Measurements from ENCODE around the gene CFLAR. TPM values are rescaled to one million over a fixed set of nuclear protein-coding genes. Genes with fewer than 3 reads are reported as not detected.

The CFLAR gene
- total and polyA plus RNA-seq, 2 of the 13 experiments (the other 11 are each of a cell fraction or from before 2014, with no cell fraction given), result 43.8 to 92.1 TPM

DNA sequence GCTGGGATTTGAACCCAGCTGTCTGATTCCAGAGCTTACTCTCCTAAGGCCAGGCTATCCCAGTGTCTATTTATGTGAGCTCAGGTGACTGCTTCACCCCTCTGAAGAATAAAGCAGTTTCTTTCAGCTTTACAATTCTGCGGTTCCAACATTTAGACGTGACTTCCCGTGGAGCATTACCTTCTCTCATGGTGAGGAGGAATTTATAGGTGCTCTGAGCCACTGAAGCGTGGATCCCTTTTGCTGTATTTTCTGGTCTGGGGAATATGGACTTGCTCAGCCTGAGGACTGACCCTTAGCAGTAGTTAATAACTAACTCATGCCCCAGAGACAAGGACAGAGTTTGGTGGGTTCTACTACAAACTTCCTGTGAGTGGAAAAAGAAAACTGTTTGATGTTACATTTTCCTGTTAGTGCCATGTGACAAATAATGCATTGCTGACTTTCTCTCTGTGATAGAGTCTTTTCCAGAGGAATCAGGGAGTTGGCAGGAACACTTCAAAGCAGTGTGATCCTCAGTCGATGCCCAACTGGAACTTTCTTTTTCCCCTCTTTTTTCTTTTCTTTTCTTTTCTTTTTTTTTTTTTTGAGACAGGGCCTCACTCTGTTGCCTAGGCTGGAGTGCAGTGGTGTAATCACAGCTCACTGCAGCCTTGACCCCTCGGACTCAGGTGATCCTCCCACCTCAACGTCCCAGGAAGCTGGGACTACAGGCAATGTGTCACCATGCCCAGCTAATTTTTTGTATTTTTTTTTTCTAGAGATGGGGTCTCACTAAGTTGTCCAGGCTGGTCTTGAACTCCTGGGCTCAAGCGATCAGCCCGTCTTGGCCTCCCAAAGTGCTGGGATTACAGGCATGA lies 88.9 kb downstream of the CFLAR start (continued):
- TF ChIP-seq NFAT5 (CRISPR knock-in tag; IDR thresholded peaks at IDR 0.05) (no peak), ISX (CRISPR knock-in tag; conservative IDR thresholded peaks at IDR 0.05) (no peak), ZFP36L1 (CRISPR knock-in tag; IDR thresholded peaks at IDR 0.05) (peak; percentile 86; the same call in 1 of the 2 replicates), ZNF460 (CRISPR knock-in tag; IDR thresholded peaks at IDR 0.05; ENCODE audit: borderline replicate concordance) (no peak; the same call in 1 of the 2 replicates), ZSCAN22 (CRISPR knock-in tag; IDR thresholded peaks at IDR 0.05) (no peak), NFE2L2 (IDR thresholded peaks at IDR 0.05; ENCODE audit: low read length) (no peak), PAF1 (CRISPR knock-in tag; IDR thresholded peaks at IDR 0.05) (no peak), XBP1 (CRISPR knock-in tag; IDR thresholded peaks at IDR 0.05) (no peak), ARNT2 (CRISPR knock-in tag; IDR thresholded peaks at IDR 0.05; ENCODE audit: low read depth) (0 out of 2 replicates have a peak, but pooled peaks have one; percentile 22), MIER3 (CRISPR knock-in tag; IDR thresholded peaks at IDR 0.05; ENCODE audit: borderline replicate concordance) (no peak; the same call in 1 of the 2 replicates), CHCHD3 (CRISPR knock-in tag; IDR thresholded peaks at IDR 0.05) (no peak), RNF2 (conservative IDR thresholded peaks at IDR 0.05; ENCODE audit: low read depth) (no peak), ZNF792 (CRISPR knock-in tag; IDR thresholded peaks at IDR 0.05) (peak; percentile 24; the same call in 1 of the 2 replicates)
- TF ChIP-seq, protein P1, sequence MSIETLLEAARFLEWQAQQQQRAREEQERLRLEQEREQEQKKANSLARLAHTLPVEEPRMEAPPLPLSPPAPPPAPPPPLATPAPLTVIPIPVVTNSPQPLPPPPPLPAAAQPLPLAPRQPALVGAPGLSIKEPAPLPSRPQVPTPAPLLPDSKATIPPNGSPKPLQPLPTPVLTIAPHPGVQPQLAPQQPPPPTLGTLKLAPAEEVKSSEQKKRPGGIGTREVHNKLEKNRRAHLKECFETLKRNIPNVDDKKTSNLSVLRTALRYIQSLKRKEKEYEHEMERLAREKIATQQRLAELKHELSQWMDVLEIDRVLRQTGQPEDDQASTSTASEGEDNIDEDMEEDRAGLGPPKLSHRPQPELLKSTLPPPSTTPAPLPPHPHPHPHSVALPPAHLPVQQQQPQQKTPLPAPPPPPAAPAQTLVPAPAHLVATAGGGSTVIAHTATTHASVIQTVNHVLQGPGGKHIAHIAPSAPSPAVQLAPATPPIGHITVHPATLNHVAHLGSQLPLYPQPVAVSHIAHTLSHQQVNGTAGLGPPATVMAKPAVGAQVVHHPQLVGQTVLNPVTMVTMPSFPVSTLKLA (IDR thresholded peaks at IDR 0.05), result peak; percentile 60
- TF ChIP-seq, protein P2, sequence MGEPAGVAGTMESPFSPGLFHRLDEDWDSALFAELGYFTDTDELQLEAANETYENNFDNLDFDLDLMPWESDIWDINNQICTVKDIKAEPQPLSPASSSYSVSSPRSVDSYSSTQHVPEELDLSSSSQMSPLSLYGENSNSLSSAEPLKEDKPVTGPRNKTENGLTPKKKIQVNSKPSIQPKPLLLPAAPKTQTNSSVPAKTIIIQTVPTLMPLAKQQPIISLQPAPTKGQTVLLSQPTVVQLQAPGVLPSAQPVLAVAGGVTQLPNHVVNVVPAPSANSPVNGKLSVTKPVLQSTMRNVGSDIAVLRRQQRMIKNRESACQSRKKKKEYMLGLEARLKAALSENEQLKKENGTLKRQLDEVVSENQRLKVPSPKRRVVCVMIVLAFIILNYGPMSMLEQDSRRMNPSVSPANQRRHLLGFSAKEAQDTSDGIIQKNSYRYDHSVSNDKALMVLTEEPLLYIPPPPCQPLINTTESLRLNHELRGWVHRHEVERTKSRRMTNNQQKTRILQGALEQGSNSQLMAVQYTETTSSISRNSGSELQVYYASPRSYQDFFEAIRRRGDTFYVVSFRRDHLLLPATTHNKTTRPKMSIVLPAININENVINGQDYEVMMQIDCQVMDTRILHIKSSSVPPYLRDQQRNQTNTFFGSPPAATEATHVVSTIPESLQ (CRISPR knock-in tag; conservative IDR thresholded peaks at IDR 0.05), result no peak
- TF ChIP-seq, protein P3, sequence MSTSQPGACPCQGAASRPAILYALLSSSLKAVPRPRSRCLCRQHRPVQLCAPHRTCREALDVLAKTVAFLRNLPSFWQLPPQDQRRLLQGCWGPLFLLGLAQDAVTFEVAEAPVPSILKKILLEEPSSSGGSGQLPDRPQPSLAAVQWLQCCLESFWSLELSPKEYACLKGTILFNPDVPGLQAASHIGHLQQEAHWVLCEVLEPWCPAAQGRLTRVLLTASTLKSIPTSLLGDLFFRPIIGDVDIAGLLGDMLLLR (CRISPR knock-in tag; IDR thresholded peaks at IDR 0.05), result no peak
- TF ChIP-seq, protein P4, sequence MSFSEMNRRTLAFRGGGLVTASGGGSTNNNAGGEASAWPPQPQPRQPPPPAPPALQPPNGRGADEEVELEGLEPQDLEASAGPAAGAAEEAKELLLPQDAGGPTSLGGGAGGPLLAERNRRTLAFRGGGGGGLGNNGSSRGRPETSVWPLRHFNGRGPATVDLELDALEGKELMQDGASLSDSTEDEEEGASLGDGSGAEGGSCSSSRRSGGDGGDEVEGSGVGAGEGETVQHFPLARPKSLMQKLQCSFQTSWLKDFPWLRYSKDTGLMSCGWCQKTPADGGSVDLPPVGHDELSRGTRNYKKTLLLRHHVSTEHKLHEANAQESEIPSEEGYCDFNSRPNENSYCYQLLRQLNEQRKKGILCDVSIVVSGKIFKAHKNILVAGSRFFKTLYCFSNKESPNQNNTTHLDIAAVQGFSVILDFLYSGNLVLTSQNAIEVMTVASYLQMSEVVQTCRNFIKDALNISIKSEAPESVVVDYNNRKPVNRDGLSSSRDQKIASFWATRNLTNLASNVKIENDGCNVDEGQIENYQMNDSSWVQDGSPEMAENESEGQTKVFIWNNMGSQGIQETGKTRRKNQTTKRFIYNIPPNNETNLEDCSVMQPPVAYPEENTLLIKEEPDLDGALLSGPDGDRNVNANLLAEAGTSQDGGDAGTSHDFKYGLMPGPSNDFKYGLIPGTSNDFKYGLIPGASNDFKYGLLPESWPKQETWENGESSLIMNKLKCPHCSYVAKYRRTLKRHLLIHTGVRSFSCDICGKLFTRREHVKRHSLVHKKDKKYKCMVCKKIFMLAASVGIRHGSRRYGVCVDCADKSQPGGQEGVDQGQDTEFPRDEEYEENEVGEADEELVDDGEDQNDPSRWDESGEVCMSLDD (CRISPR knock-in tag; IDR thresholded peaks at IDR 0.05; ENCODE audit: borderline replicate concordance), result no peak
